ENCODE data around the gene AHDC1. TPM values are rescaled to one million over a fixed set of nuclear protein-coding genes. Genes with fewer than 3 reads are reported as not detected.

The AHDC1 gene
- total and polyA plus RNA-seq, 2 of the 13 experiments (the other 11 are each of a cell fraction or from before 2014, with no cell fraction given), result 1.0 to 2.7 TPM

- TF ChIP-seq CEBPZ (IDR thresholded peaks at IDR 0.05; ENCODE audit: low read length) (no peak), ZC3H4 (CRISPR knock-in tag; IDR thresholded peaks at IDR 0.05; ENCODE audit: borderline replicate concordance) (no peak), NAIF1 (CRISPR knock-in tag; IDR thresholded peaks at IDR 0.05; ENCODE audit: borderline replicate concordance) (no peak), ZNF33B (CRISPR knock-in tag; IDR thresholded peaks at IDR 0.05) (0 out of 2 replicates have a peak, but pooled peaks have one; percentile 70), ZFP91 (CRISPR knock-in tag; IDR thresholded peaks at IDR 0.05; ENCODE audit: borderline replicate concordance) (peak; percentile 55; the same call in 1 of the 2 replicates), ZKSCAN8 (CRISPR knock-in tag; IDR thresholded peaks at IDR 0.05; ENCODE audit: borderline replicate concordance) (peak; percentile 49; the same call in 1 of the 2 replicates), RFXAP (CRISPR knock-in tag; IDR thresholded peaks at IDR 0.05; ENCODE audit: borderline replicate concordance) (0 out of 2 replicates have a peak, but pooled peaks have one; percentile 79), ARID4A (CRISPR knock-in tag; IDR thresholded peaks at IDR 0.05; ENCODE audit: borderline replicate concordance) (peak; percentile 87), ZNF678 (CRISPR knock-in tag; IDR thresholded peaks at IDR 0.05) (no peak), ZNF550 (CRISPR knock-in tag; IDR thresholded peaks at IDR 0.05; ENCODE audit: borderline replicate concordance) (no peak), ZNF10 (CRISPR knock-in tag; IDR thresholded peaks at IDR 0.05; ENCODE audit: borderline replicate concordance, low read depth) (no peak), SRSF1 (optimal IDR thresholded peaks at IDR 0.05; ENCODE audit: low read depth, low read length) (peak; percentile 91), THRA (CRISPR knock-in tag; IDR thresholded peaks at IDR 0.05; ENCODE audit: borderline replicate concordance) (peak; percentile 83; the same call in 1 of the 2 replicates), THYN1 (CRISPR knock-in tag; IDR thresholded peaks at IDR 0.05; ENCODE audit: borderline replicate concordance, low read depth) (no peak), SALL1 (CRISPR knock-in tag; IDR thresholded peaks at IDR 0.05) (peak; percentile 96), POLR2AphosphoS2 (IDR thresholded peaks at IDR 0.05; ENCODE audit: low read depth, low read length) (no peak)
Measured at GRCh38 chr1:27607239-27607804, 3.4 kb upstream of the AHDC1 start (continued).

Measured in HepG2 (cell line).